Stimulated activated CD8-positive, alpha-beta memory T cell treated with anti-CD3 and anti-CD28 coated beads, Interleukin-2, amount 100 ng/mL, for 1 hour (primary cell): ENCODE data around the gene CLDN7.
A peak's percentile ranks its signal among the peaks of the same experiment; 100 is the strongest.

Experiments used
- DNase-seq, 2 donors: peaks; one replicate each; pipeline ENCODE4 v3.0.0-alpha.2; 2020; ENCODE audit warnings: low read depth in 2 of 2

CLDN7 gene

GRCh38 chr17:7285679-7286078, 23.4 kb upstream of the CLDN7 start:
- no peak for DNase-seq

GRCh38 chr17:7284911-7285310, 22.6 kb upstream of the CLDN7 start:
- DNase-seq: no peak

DNA sequence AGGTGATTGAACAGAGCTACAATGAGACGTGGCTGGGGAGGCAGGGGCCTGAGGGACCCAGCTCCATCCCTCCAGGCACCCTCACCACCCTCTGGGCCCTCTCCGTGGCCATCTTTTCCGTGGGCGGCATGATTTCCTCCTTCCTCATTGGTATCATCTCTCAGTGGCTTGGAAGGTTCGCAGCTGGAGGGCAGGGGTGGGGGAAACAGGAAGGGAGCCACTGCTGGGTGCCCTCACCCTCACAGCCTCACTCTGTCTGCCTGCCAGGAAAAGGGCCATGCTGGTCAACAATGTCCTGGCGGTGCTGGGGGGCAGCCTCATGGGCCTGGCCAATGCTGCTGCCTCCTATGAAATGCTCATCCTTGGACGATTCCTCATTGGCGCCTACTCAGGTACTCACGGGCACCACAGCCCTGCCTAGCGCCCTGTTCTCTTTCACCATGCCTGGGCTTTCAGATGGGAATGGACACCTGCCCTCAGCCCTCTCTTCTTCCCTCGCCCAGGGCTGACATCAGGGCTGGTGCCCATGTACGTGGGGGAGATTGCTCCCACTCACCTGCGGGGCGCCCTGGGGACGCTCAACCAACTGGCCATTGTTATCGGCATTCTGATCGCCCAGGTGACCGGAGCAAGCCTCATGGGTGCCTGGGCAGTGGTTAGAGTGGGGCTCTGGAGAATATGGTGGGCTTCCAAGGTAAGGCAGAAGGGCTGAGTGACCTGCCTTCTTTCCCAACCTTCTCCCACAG, 21.4 kb upstream of the CLDN7 start:
- no peak for DNase-seq

GRCh38 chr17:7282752-7283321, 20.6 kb upstream of the CLDN7 start:
- DNase-seq: no peak

DNA sequence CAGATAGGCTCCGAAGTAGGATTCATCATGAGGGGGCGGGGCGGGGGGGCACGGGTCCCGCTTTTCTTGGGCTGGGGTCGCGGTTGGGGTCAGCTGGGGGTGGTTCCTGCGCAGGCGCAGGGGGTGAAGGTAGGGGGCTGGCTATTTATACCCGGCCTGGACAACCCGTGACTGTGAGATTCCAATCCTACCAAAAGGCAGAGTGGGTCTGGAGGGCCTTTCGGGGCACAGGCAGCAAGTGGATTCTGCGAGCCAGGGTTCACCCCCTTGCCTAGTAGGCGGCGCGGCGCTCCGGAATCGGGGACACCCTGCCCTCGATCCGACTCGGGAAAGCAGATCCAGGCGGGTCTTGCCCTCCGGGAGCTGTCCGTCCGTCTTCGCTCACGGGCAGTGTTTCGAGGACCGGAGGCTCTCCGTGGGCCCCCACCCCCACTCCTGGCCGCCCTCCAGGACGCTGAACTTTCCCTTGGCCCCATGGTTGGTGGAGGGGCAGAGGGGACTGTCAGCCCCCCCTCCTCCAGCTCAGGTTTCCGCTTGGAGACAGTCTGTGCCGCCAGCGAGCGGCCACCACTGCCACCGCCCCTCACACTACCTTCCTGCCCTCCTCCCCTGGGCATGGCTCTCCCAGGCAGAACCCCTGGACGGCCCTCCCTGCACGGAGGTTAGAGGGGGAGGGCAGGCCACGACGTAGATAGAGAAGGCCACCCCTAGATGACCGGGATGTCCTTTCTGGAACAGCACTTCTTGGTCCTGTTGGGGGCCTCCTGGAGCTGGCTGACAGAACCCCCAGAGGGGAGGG, 19.9 kb upstream of the CLDN7 start:
- no peak for DNase-seq

GRCh38 chr17:7281074-7281952, 19.0 kb upstream of the CLDN7 start, which contains the start of gene SLC2A4:
Gene SLC2A4 (plus strand): TSS chr17:7281718. CDS start chr17:7281935, 217 bp downstream.
- DNase-seq: peak; percentile 55 to 72

DNA sequence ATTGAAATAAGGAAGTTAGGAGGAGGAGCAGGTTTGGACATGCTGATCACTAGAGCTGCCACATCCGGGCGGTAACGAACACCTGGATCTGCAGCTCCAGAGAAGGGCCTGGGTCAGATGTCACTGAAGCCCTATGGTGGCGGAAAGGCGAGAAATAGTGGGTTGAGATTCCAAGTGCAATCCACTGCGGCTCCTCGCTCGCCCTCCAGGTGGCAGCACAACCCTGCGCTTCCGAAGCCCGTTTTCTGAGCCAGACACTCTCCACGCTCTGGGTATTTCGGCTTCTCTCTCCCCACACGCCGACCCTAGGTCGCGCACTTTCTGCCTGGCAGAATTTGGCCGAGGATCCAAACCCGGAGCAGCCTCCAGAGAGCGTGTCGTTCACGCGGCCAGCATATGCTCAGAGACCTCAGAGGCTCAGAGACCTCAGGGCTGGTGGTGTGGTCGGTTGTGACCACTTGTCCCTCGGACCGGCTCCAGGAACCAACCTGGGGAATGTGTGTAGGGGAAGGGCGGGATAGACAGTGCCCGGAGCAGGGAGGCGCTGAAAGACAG, 18.3 kb upstream of the CLDN7 start:
- DNase-seq: peak; percentile 69 to 75

- no peak for DNase-seq
Measured at GRCh38 chr17:7279448-7279847, 17.2 kb upstream of the CLDN7 start.

DNA sequence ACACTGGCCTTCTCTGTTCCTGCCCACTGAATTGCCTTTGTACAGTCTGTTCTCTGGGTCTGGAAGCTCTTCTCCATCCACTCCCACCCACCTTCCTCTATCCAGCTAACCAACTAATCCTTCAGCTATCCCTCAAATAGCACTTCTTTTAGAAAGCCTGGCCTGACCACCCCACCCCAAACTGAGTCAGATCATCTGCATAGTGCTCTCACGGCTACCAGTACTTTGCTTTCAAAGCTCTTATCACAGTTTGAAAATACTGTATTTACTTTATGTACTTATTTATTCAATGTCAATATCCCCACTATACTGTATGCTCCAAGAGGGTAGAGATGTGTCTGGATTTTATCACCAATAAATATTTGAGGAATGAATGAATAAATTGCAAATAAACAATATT, 4.5 kb upstream of the CLDN7 start:
- DNase-seq: no peak

GRCh38 chr17:7263801-7264078, 1.5 kb upstream of the CLDN7 start:
- no peak for DNase-seq

- DNase-seq: no peak
Measured at GRCh38 chr17:7262935-7263800, 890 bp upstream of the CLDN7 start.

DNA sequence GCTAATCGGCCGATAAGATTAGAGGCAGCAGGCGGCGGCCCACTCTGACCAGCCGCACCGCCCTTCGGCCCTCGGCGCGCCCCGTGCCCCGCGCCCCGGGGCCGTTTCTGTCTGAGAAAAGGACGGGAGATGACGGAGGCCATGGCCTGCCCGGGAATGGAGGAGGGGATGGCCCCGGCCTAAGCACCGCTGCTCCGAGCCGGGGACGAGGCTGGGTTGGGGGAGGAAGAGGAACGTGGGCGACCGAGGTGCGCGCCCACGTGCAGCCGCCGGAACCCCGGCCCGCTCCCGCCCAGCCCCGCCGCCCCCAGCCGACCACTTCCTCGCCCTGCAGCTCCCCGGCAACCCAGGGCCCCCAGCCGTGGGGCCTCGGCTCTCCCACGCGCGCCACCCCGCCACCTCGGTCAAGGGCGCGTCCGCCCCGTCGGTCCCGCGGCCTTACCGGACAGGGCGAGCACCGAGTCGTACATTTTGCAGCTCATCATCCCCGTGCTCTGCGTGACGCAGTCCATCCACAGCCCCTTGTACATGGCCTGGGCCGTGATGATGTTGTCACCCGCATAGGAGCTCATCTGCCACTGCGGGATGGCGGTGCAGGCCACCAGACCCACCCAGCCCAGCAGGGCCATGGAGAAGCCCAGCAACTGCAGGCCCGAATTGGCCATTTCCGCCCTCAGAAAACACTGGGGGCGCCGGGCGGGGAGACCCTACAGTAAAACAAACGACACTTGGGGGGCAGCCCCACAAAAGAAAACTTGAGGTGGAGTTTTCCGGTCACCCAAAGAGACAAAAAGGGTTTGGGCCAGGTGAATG, 693 bp downstream of the CLDN7 start:
- no peak for DNase-seq

DNA sequence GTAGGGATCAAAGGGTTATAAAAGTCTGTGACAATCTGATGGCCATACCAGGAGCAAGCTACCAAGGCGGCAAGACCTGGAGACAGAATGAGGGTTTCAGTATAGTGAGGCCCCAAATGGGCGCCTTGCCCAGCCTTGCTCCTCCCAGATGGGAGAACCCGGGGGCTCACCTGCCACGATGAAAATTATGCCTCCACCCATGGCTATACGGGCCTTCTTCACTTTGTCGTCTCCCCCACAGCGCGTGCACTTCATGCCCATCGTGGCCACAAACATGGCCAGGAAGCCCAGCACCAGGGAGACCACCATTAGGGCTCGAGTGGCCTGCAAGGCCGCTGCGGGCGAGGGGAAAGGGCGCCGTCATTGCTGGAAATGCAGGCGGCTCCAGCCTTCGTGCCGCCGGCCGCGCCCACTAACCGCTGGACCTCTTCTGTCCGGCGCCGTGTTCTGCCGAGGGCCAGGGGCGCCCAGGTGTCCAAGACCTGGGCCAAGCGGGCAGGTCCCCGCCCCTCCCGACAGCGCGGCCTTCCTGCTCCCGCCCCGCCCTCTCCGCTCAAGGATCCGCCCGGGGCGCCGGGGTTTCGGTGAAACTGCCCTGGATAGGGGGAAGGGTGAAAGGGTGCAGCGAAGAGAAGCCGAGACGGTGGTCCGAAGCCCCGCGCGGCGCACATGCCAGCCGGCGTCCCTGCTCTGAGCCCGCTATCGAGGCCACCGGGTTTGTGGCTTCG, 1.5 kb downstream of the CLDN7 start:
- DNase-seq: no peak

GRCh38 chr17:7260151-7260550, 2.1 kb downstream of the CLDN7 start:
- DNase-seq: no peak

GRCh38 chr17:7259555-7259889, 2.8 kb downstream of the CLDN7 start:
- no peak for DNase-seq

DNA sequence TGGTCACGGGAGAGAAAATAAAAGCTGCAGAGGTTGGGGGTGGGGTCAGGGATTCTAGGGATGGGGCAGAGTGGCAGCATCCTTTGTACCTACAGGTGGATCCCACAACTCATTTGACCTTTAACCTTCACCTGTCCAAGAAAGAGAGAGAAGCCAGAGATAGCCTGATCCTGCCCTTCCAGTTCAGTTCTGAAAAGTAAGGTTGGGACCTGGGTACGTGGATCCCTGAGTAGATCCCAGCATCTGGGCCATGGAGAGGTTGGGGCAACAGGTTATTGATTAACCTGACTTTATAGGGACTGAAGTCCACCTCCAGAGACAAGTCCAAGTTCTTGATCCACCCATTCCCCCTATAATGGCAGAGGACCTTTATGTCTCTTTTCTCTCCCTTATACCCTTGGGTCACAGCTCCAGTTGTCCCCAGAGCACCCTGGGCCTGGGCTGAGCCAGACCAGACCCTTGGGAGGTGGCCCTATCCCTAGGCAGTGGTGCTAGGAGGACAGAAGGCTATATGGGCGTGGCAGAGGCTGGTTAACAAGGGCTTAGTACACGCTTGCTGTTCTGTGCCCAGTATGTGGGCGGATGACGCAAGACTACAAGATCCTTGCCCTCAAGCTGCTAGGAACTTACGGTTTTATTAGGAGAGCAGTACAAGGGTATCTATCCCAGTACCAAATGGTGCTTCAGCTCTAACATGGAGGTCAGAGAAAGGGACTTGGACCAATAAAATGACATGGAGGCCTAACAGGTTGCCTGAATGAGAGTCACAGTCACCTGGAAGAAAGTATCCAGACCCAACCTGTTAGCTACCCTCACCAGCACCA, 3.3 kb downstream of the CLDN7 start:
- no peak for DNase-seq

DNA sequence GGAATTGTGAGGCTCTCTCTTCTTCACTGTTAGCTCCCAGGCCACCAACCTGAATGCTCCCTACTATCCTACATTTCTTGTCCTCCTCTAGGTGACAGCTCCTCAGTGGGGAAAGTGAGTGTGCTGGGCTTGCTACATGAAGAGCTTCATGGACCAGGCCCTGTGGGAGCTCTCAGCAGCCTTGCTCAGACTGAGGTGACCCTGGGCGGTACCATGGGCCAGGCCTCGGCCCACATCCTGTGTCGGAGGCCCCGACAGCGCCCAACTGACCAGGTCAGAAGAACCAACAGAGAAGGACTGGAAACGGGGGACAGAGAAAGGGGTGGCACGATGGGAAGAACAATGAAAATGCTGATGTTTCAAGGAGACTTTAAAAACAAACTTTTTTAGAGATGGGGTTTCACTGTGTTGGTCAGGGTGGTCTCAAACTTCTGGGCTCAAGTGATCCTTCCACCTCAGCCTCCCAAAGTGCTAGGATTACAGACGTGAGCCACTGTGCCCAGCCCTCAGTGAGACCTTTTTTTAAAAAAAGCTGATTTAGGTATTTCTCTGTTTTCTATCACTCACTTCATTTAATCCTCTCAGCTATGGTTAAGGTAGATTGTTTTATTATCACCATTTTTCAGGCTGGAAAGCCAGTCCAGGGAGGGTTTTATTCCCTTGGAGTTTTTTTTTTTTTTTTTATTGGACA, 5.4 kb downstream of the CLDN7 start:
- no peak for DNase-seq

DNA sequence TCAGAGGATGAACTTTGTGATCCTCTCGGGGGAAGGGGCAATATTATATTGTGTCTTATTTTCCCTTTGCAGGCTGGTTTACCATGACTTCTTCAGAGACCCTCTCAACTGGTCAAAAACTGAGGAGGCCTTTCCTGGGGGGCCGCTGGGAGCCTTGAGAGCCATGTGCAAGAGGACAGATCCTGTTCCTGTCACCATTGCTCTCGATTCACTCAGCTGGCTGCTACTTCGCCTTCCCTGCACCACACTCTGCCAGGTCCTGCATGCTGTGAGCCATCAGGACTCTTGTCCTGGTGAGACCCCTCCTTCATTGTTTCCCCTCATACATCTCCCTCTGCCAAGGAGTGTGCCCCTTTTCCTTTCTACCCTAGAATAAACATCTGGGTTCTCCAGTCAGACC, 7.8 kb downstream of the CLDN7 start:
- no peak for DNase-seq
